ENCODE results near the gene PRKCE. TPM values are rescaled to one million over a fixed set of nuclear protein-coding genes. Genes with fewer than 3 reads are reported as not detected.

PRKCE gene
- total RNA-seq, 6 experiments from 2014 or later: 5.2 to 18.8 (median 11.0) TPM

GRCh38 chr2:45755585-45756335, 104.3 kb downstream of the PRKCE start:
- Histone ChIP-seq H3K27me3 (no peaks in the 10 kb centered on the region), H3K9me3 (no peaks in the 10 kb centered on the region), H3K4me3 (no peak overlapping the region), H3K27ac (no peak overlapping the region), H3K36me3 (no peaks in the 10 kb centered on the region), H3K4me1 (no peaks in the 10 kb centered on the region)
- intact Hi-C loops (cut with DNase I): no loop called here
- ATAC-seq (no peak), DNase-seq (no peak)
- no peak for TF ChIP-seq POLR2A (IDR thresholded peaks at IDR 0.05)
- TF ChIP-seq CTCF (IDR thresholded peaks at IDR 0.05): no peak
- 83% methylated on average over 8 of the region's 8 CpGs for WGBS (ENCODE audit: insufficient coverage, low coverage, low lambda C conversion rate, missing lambda C conversion rate)

- DNase-seq (no peak), ATAC-seq (no peak)
- WGBS (ENCODE audit: insufficient coverage, low coverage, low lambda C conversion rate, missing lambda C conversion rate): 100% methylated on average over 1 of the region's 1 CpG
- intact Hi-C loops (cut with DNase I): no loop called here
- TF ChIP-seq POLR2A (IDR thresholded peaks at IDR 0.05) (no peak), CTCF (IDR thresholded peaks at IDR 0.05) (no peak)
- Histone ChIP-seq H3K27me3 (no peaks in the 10 kb centered on the region), H3K36me3 (no peaks in the 10 kb centered on the region), H3K9me3 (no peaks in the 10 kb centered on the region), H3K27ac (no peak overlapping the region), H3K4me1 (no peaks in the 10 kb centered on the region), H3K4me3 (no peak overlapping the region)
Measured at GRCh38 chr2:45758018-45758417, 106.5 kb downstream of the PRKCE start.

GRCh38 chr2:45759310-45759851, 107.9 kb downstream of the PRKCE start:
- intact Hi-C loops (cut with DNase I): no loop called here
- ATAC-seq (no peak), DNase-seq (no peak)
- Histone ChIP-seq H3K4me1 (no peaks in the 10 kb centered on the region), H3K9me3 (no peaks in the 10 kb centered on the region), H3K27ac (no peak overlapping the region), H3K36me3 (no peaks in the 10 kb centered on the region), H3K4me3 (no peak overlapping the region), H3K27me3 (no peaks in the 10 kb centered on the region)
- 91% methylated on average over 12 of the region's 15 CpGs for WGBS (ENCODE audit: insufficient coverage, low coverage, low lambda C conversion rate, missing lambda C conversion rate)
- TF ChIP-seq POLR2A (IDR thresholded peaks at IDR 0.05) (no peak), CTCF (IDR thresholded peaks at IDR 0.05) (no peak)

- Histone ChIP-seq H3K36me3 (no peaks in the 10 kb centered on the region), H3K27ac (no peak overlapping the region), H3K4me1 (peaks cover 0 to 16% (median 6%) of the 10 kb centered on the region in 4 donors), H3K4me3 (no peak overlapping the region), H3K27me3 (no peaks in the 10 kb centered on the region), H3K9me3 (no peaks in the 10 kb centered on the region)
- 73% methylated on average over 4 of the region's 4 CpGs for WGBS (ENCODE audit: insufficient coverage, low coverage, low lambda C conversion rate, missing lambda C conversion rate)
- TF ChIP-seq CTCF (IDR thresholded peaks at IDR 0.05): no peak
- no peak for TF ChIP-seq POLR2A (IDR thresholded peaks at IDR 0.05)
- ATAC-seq (no peak), DNase-seq (no peak)
- intact Hi-C loops (cut with DNase I): no loop called here
Measured at GRCh38 chr2:45761635-45762034, 110.2 kb downstream of the PRKCE start.
